GM12874 (cell line): ENCODE measurements around the gene ENOX1.

Experiments
- TF ChIP-seq, protein P1 (sequence below): IDR thresholded peaks from 2 replicates; pipeline ENCODE4 v1.5.1; 2011; ENCODE audit warnings: low read depth, mild to moderate bottlenecking, control low read depth, low read length, moderate library complexity; ENCODE audit not compliant: insufficient read depth

Gene ENOX1

DNA sequence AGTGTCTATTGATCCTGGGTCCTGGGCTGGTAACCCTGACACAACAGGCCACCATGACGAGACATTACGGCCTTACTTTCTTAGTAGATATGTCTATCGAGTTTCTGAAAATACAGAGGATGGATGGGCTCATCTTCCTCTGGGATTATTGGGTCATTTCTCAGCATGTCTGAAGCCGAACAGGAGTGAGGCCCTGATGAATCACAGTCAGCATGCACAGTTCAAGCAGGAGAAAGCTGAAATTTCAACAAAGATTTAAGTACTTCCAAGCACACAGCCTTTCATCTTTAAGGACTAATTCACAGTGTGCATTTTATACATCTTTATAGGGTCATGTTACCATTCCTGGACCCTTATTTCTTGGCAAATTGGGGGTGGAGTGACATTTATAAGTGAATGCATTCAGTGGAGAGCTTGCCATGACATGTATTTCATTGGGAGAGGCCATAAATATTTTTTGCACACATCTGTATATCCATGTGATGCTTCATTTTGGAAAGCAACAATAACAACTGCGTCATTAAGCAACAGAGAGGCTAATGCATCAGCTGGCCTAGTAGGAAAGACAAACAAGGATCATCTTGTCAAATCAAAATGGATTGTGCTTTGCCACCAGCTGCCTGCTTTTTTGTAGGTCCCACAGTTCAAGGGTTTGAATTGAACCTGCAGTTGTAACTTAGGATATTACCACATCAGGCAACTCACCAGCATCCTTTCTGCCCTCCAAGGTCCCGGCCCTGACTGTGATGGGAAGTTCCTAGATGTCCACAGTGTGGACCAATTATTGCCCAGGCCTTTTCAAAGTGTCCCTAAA is 619.9 kb downstream of the ENOX1 start:
- TF ChIP-seq, protein P1, sequence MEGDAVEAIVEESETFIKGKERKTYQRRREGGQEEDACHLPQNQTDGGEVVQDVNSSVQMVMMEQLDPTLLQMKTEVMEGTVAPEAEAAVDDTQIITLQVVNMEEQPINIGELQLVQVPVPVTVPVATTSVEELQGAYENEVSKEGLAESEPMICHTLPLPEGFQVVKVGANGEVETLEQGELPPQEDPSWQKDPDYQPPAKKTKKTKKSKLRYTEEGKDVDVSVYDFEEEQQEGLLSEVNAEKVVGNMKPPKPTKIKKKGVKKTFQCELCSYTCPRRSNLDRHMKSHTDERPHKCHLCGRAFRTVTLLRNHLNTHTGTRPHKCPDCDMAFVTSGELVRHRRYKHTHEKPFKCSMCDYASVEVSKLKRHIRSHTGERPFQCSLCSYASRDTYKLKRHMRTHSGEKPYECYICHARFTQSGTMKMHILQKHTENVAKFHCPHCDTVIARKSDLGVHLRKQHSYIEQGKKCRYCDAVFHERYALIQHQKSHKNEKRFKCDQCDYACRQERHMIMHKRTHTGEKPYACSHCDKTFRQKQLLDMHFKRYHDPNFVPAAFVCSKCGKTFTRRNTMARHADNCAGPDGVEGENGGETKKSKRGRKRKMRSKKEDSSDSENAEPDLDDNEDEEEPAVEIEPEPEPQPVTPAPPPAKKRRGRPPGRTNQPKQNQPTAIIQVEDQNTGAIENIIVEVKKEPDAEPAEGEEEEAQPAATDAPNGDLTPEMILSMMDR = no peak
